ENCODE results near the gene KNDC1.
"Not testable (repeated sequence)": the region's sequence is repeated elsewhere in the genome, so short reads cannot be mapped to it uniquely, and the experiment has no call there.

KNDC1 gene

DNA sequence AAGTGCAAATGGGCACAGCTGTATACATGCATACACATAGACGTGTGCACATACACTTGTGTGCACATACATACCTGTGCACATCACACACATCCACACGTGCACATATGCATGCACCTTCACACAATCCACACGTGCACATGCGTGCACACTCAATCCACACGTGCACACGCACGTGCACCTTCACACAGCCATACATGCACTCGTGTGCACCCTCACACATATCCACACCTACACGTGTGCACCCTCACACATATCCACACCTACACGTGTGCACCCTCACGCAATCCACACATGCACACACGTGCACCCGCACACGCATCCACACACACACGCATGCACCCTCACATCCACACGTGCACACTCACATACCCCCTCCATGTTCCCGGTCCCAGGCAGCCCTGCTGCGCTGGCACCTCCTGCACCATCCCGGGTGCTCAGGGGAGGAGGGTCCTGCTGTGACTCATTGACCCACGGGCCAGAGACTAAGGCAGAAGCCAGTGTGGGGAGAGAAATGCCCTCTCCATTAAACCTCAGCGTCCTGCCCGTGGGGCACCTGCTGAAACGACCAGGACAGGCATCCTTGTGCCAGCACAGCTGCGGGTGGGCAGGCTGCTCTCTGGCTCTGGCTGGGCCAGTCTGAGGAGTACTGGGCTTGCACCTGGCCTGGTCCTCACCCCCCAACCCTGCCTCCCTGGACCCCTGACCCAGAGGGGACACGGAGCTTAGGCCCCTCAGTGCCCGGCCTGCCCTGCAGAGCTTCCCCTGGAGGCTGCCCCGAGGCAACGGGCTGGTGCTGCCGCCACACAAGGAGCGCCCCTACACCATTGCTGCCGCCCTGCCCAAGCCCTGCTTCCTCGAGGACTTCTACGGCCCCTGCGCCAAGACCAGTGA is 52.2 kb downstream of the KNDC1 start:
- Mint-ChIP-seq H3K36me3 (ENCODE audit: insufficient read depth) (no peaks in the 10 kb centered on the region), H3K27me3 (peaks cover 9 to 40% of the 10 kb centered on the region in 2 donors), H3K9me3 (no peaks in the 10 kb centered on the region), H3K4me3 (no peak overlapping the region), H3K4me1 (ENCODE audit: low read depth in 2 of 2) (peaks cover 0 to 2% of the 10 kb centered on the region in 2 donors), H3K27ac (no peak overlapping the region)
- ATAC-seq (replicated peaks) (no peak), DNase-seq (no peak)

DNA sequence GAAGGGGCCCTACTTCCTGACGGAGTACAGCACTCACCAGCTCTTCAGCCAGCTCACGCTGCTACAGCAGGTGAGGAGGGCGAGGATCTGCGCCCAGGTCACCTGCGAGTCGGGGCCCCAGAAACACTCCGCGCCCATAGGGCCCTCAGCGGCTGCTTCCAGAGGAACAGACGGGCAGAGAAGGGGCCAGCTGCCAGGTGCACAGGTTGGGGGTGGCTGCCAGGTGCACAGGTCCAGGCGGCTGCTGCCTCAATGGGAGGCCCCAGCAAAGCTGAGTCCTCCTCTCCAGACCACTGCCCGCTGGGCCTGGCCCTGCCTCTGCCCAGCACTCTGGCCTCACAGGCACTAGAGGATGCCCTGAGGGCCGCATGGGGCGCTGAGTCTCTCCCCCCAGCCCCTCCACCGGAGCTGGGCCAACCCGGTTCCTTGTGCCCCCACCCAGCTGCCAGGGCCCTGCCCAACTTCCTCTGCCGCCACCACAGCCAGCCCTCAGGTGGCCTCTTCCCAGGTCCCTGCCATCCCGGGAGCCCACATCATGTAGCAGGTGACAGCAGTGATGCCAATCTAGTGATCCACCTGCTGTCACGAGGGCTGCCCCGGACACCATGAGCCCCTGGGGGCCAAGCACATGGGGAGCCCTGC is 53.0 kb downstream of the KNDC1 start:
- H3K27ac Mint-ChIP-seq = no peak overlapping the region
- DNase-seq (no peak), ATAC-seq (replicated peaks) (no peak)
- peaks cover 0 to 2% of the 10 kb centered on the region in 2 donors for H3K4me1 Mint-ChIP-seq (ENCODE audit: low read depth in 2 of 2)
- H3K9me3 Mint-ChIP-seq = no peaks in the 10 kb centered on the region
- no peak overlapping the region for H3K4me3 Mint-ChIP-seq
- H3K27me3 Mint-ChIP-seq = peaks cover 9 to 40% of the 10 kb centered on the region in 2 donors
- no peaks in the 10 kb centered on the region for H3K36me3 Mint-ChIP-seq (ENCODE audit: insufficient read depth)

DNA sequence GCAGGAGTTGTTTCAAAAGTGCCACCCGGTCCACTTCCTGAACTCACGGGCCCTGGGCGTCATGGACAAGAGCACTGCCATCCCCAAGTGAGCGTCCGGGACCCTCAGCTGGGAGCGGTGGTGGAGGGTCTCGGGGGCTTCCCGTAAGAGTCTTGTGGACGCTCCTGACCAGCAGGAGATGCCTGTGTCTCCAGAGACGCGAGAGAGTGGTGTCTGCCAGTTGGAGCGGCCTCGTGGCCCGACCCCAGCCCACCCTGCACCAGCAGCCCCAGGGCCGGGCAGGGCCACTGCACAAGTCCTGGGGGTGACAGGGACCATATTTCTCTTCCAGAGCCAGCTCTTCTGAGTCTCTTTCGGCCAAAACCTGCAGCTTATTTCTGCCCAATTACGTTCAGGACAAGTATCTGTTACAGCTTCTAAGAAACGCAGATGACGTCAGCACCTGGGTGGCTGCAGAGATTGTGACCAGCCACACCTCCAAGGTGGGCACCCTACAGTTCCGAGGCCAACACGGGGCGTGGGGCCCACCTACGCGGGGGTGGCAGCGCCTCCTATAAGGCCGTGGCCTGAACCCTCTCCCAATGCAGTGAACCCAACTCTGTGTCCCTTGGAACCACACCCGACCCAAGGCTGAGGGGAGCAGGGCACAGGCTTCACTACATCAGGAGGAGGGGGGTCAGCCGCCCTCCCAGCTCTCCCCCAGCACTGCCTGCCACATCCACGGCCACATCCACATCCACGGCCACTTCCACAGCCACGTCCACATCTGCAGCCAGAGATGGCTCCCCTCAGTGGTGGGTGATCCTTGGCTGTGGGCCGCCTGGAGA is 53.8 kb downstream of the KNDC1 start:
- H3K27ac Mint-ChIP-seq = no peak overlapping the region
- H3K9me3 Mint-ChIP-seq = no peaks in the 10 kb centered on the region
- ATAC-seq (replicated peaks) (no peak), DNase-seq (no peak)
- no peak overlapping the region for H3K4me3 Mint-ChIP-seq
- H3K36me3 Mint-ChIP-seq (ENCODE audit: insufficient read depth) = no peaks in the 10 kb centered on the region
- peaks cover 0 to 2% of the 10 kb centered on the region in 2 donors for H3K4me1 Mint-ChIP-seq (ENCODE audit: low read depth in 2 of 2)
- H3K27me3 Mint-ChIP-seq = peaks cover 9 to 40% of the 10 kb centered on the region in 2 donors

DNA sequence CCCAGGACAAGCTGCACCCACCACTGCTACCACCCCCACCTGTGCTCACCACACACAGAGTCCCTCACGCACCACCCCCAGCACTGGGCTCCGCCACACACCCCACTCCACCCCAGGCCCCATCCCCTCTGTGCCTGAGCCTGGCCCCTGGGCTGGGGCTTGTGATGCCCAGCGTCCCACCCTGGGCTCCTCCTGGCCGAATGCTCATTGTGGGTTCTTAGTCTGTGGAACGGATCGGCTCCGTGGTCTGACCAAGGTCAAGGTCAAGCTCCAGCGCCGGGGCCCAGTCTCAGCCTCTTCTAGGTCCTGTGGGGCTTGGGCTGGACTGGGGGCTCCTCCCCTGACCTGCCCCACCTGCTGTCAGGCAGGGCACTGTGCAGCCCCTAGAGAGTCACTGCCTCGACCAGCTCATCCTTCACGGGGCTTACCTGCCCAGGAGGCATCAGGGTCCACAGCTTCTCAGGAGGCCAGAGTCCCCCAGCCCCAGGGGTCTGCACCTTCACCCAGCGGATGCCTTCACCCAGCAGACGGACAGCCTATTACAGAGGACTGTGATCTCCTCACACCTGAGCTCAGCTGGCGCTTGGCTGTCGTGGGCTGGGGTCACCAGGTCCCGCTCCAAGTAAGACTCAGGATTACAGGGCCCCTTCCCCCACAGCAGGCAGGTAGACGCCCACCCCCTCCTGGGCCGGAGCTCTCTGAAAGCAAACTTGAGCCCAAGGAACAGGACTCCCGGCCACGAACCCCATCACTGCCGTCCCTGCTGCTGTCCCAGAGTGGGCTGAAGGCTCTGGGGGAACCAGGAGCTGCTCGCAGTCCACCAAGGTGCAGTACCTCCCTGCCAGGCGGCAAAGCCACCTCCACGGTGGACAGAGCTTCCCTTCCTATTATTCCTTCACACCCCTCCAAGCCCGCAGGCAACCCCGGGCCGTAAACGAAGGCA is 54.7 kb downstream of the KNDC1 start:
- no peaks in the 10 kb centered on the region for H3K36me3 Mint-ChIP-seq (ENCODE audit: insufficient read depth)
- no peak overlapping the region for H3K27ac Mint-ChIP-seq
- DNase-seq (no peak), ATAC-seq (replicated peaks) (no peak)
- H3K4me3 Mint-ChIP-seq = no peak overlapping the region
- H3K9me3 Mint-ChIP-seq = no peaks in the 10 kb centered on the region
- H3K4me1 Mint-ChIP-seq (ENCODE audit: low read depth in 2 of 2) = peaks cover 0 to 2% of the 10 kb centered on the region in 2 donors
- H3K27me3 Mint-ChIP-seq = peaks cover 9 to 40% of the 10 kb centered on the region in 2 donors

DNA sequence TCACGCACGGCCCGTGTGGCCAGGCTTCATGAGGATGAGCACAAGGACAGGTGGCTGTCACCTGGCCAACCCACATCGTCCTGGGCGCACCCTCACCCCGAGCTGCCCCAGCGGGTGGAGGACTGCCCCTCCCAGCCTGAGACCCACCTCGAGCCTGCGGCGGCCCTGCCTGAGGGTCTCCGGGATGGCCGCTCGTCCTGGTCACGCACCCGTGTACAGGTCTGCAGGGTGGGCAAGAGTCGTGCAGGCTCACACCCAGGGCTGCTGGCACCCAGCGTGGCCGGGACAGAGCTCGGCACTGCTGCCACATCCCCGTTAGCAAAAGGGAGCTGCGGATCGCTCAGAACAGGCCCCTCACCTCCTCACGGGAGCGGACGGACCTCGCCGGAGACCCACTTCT is 55.6 kb downstream of the KNDC1 start:
- no peak for DNase-seq
- Mint-ChIP-seq H3K4me1 (ENCODE audit: low read depth in 2 of 2) (peaks cover 0 to under 1% of the 10 kb centered on the region in 2 donors), H3K36me3 (ENCODE audit: insufficient read depth) (no peaks in the 10 kb centered on the region), H3K27ac (no peak overlapping the region), H3K4me3 (no peak overlapping the region), H3K27me3 (peaks cover 9 to 40% of the 10 kb centered on the region in 2 donors), H3K9me3 (no peaks in the 10 kb centered on the region)
- ATAC-seq (replicated peaks) = no peak

DNA sequence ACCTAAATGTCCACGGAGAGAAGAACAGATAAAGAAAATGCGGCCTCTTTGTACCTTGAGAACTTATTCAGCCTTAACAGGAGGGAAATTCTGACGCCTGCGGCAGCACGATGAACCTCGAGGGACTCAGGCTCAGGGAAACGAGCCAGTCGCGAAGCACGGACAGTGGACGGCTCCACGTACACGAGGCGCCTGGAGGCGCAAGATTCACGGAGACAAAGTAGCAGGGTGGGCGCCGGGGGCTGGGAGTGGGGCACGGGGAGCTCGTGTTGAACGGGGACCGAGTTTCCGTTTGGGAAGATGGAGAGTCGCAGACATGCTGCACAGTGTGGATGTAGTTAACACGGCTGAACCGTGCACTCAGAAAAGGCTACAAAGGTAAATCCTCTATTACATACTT is 56.8 kb downstream of the KNDC1 start:
- ATAC-seq (replicated peaks) (no peak), DNase-seq (no peak)
- H3K27me3 Mint-ChIP-seq = peaks cover 13 to 49% of the 10 kb centered on the region in 2 donors
- no peaks in the 10 kb centered on the region for H3K36me3 Mint-ChIP-seq (ENCODE audit: insufficient read depth)
- peaks cover 0 to 2% of the 10 kb centered on the region in 2 donors for H3K4me1 Mint-ChIP-seq (ENCODE audit: low read depth in 2 of 2)
- no peaks in the 10 kb centered on the region for H3K9me3 Mint-ChIP-seq
- no peak overlapping the region for H3K27ac Mint-ChIP-seq
- H3K4me3 Mint-ChIP-seq = no peak overlapping the region

- Mint-ChIP-seq H3K27me3 (peaks cover 7 to 43% of the 10 kb centered on the region in 2 donors), H3K36me3 (ENCODE audit: insufficient read depth) (no peaks in the 10 kb centered on the region), H3K4me3 (no peak overlapping the region), H3K9me3 (no peaks in the 10 kb centered on the region), H3K27ac (no peak overlapping the region), H3K4me1 (ENCODE audit: low read depth in 2 of 2) (peaks cover 0 to 2% of the 10 kb centered on the region in 2 donors)
- ATAC-seq (replicated peaks) (no peak), DNase-seq (no peak)
Measured at GRCh38 chr10:133217800-133218589, 58.0 kb downstream of the KNDC1 start.

- Mint-ChIP-seq H3K27me3 (peaks cover 7 to 47% of the 10 kb centered on the region in 2 donors), H3K4me3 (no peak overlapping the region), H3K9me3 (no peaks in the 10 kb centered on the region), H3K4me1 (ENCODE audit: low read depth in 2 of 2) (peaks cover 0 to 2% of the 10 kb centered on the region in 2 donors), H3K36me3 (ENCODE audit: insufficient read depth) (no peaks in the 10 kb centered on the region), H3K27ac (no peak overlapping the region)
- ATAC-seq (replicated peaks) = no peak
- DNase-seq = no peak
Measured at GRCh38 chr10:133218891-133219290, 58.9 kb downstream of the KNDC1 start.

- Mint-ChIP-seq H3K4me3 (no peak overlapping the region), H3K36me3 (ENCODE audit: insufficient read depth) (no peaks in the 10 kb centered on the region), H3K9me3 (no peaks in the 10 kb centered on the region), H3K27me3 (peaks cover 7 to 45% of the 10 kb centered on the region in 2 donors), H3K27ac (no peak overlapping the region), H3K4me1 (ENCODE audit: low read depth in 2 of 2) (peaks cover 0 to 2% of the 10 kb centered on the region in 2 donors)
- DNase-seq = no peak
- ATAC-seq (replicated peaks) = no peak
Measured at GRCh38 chr10:133219782-133220181, 59.8 kb downstream of the KNDC1 start.

DNA sequence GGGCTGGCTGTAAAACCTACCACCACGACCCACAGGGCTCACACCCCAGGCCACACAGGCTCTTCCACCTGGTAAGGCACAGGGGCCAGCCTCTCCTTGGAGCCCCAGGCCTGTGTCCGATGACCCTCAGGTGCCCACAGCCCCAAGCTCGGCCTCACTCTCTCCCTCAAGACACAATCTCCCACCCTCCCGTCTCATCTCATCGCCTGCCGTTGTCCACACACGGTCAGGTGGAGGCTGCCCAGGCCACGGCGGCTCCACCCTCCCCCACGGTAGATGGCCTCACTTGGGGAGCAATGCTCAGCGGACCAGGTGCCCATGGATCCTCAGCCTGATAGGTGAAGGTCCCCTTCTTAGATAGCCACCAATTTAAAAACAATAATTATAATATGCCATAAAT is 61.3 kb downstream of the KNDC1 start:
- DNase-seq = no peak
- Mint-ChIP-seq H3K4me1 (ENCODE audit: low read depth in 2 of 2) (peaks cover 0 to 8% of the 10 kb centered on the region in 2 donors), H3K9me3 (no peaks in the 10 kb centered on the region), H3K27ac (no peak overlapping the region), H3K36me3 (ENCODE audit: insufficient read depth) (no peaks in the 10 kb centered on the region), H3K27me3 (peaks cover 17 to 43% of the 10 kb centered on the region in 2 donors), H3K4me3 (no peak overlapping the region)
- ATAC-seq (replicated peaks) = no peak

- H3K9me3 Mint-ChIP-seq; DNase-seq; H3K4me1 Mint-ChIP-seq (ENCODE audit: low read depth in 2 of 2); H3K36me3 Mint-ChIP-seq (ENCODE audit: insufficient read depth); H3K4me3 Mint-ChIP-seq; ATAC-seq (replicated peaks); H3K27ac Mint-ChIP-seq: not testable (repeated sequence)
- peaks cover 22 to 43% of the 10 kb centered on the region in 2 donors for H3K27me3 Mint-ChIP-seq
Measured at GRCh38 chr10:133221756-133222155, 61.7 kb downstream of the KNDC1 start.

GRCh38 chr10:133224076-133224475 is 64.1 kb downstream of the KNDC1 start:
- no peaks in the 10 kb centered on the region for H3K9me3 Mint-ChIP-seq

More at GRCh38 chr10:133224076-133224475, 64.1 kb downstream of the KNDC1 start:
- H3K36me3 Mint-ChIP-seq (ENCODE audit: insufficient read depth) = no peaks in the 10 kb centered on the region
- DNase-seq (no peak), ATAC-seq (replicated peaks) (no peak)
- H3K27me3 Mint-ChIP-seq = peaks cover 40 to 64% of the 10 kb centered on the region in 2 donors
- no peak overlapping the region for H3K27ac Mint-ChIP-seq
- no peak overlapping the region for H3K4me3 Mint-ChIP-seq
- peaks cover 1 to 10% of the 10 kb centered on the region in 2 donors for H3K4me1 Mint-ChIP-seq (ENCODE audit: low read depth in 2 of 2)

All from effector memory CD8-positive, alpha-beta T cell (primary cell).